HG03460 (cell line): ENCODE measurements around the gene HK1.
A peak's percentile ranks its signal among the peaks of the same experiment; 100 is the strongest.
"Not testable (repeated sequence)": the region's sequence is repeated elsewhere in the genome, so short reads cannot be mapped to it uniquely, and the experiment has no call there.

ENCODE experiments used
- ATAC-seq: cut with Tn5 transposase; IDR thresholded peaks from one replicate; pipeline ENCODE4 v1.9.1; 2021; ENCODE audit not compliant: unreplicated experiment

The HK1 gene

GRCh38 chr10:69254877-69255276, 23.4 kb upstream of the HK1 start:
- no peak for ATAC-seq

DNA sequence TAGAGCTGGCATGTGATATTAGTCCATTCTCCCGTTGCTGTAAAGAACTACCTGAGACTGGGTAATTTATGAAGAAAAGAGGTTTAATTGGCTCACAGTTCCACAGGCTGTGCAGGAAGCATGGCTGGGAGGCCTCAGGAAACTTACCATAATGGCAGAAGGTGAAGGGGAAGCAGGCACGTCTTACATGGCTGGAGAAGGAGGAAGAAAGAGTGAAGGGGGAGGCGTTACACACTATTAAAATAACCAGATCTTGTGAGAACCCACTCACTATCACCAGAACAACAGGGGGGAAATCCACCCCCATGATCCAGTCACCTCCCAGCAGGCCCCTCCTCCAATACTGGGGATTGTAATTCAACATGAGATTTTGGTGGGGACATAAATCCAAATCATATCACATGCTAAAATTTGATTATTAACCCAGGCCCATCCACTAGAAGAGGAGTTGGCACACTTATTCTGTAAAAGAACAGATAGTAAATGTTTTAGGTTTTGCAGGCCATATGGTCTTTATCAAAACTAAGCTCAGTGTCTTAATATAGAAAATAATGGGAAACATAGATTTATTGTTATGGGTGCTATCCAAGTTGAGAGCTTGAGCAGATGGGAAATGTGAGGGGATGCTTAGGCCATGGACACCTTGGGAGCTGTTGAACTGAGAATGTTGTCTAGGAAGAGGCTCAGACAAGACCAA, 18.6 kb upstream of the HK1 start:
- no peak for ATAC-seq

- ATAC-seq: no peak
Observed at GRCh38 chr10:69261184-69261583, 17.1 kb upstream of the HK1 start.

DNA sequence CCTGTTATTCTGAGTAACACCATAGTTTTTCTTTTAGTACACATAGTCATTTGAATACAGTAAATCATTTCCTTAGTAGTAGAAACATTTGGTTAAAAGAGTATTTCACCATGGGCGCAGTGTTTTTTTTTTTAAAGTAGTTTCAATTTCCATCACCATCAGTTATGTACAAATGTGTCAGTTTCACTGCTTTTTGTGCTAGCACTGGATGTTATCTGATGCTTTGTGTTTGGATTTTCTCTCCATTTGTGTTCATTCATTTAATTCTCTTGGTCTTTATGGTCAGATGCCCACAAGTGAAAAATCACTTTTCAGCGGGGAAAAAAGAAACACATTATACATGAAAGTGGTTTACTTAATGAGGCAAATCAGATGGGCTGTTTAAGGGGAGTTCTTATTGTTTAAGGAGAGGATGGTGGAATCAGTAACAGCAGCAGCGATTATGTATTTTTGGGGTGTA, 16.0 kb upstream of the HK1 start:
- peak; percentile 80 for ATAC-seq

- no peak for ATAC-seq
Observed at GRCh38 chr10:69265521-69265920, 12.8 kb upstream of the HK1 start.

- ATAC-seq: no peak
Observed at GRCh38 chr10:69268761-69269416, 9.4 kb upstream of the HK1 start.

DNA sequence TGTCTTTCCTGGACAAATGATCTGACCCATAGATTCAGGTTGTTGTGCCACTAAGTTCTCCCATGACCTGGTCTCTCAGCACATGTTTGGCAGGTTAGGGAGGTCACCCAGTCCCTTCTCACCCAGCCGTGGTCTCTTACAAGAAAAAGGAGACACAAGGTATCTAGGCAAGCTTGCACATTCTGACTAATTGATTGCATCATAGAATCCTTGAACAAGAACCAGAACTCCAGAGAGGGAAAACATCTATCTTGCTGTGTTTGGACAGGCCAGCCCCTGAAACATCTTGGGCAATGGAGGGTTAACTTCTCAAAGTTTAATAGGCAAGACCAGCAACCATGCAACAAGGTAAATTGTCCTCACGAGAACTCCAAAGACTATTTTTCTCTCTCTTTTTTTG, 8.5 kb upstream of the HK1 start:
- no peak for ATAC-seq

GRCh38 chr10:69270990-69271389, 7.3 kb upstream of the HK1 start:
- ATAC-seq: no peak

- no peak for ATAC-seq
Observed at GRCh38 chr10:69272624-69273023, 5.7 kb upstream of the HK1 start.

DNA sequence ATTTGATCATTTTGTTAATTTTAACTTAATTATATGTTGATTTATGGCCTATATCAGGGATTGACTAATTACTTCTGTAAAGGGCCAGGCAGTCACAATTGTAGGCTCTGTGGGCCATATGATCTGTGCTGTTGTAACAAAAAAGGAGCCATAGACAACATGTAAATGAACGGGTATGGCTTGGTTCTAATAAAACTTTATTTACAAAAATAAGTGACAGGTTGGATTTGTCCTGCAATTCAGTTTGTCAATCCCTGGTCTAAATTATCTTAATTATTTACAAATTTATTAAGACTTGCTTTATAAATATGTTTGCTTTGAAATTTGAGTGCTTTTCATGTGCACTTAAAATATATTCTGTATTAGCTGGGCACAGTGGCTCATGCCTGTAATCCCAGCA, 2.9 kb upstream of the HK1 start:
- ATAC-seq: no peak

DNA sequence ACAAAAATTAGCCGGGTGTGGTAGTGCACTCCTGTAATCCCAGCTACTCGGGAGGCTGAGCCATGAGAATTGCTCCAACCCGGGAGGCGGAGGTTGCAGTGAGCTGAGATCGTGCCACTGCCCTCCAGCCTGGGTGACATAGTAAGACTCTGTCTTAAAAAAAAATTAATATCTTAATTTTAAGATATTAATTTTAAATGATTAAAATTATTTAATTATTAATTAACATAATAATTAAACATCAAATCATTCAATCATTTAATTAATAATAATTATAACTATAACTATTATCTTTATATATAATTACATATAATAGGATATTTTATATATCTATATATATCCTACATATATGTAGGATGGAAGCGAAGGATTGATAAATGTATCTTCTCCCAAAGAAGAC, 1.8 kb upstream of the HK1 start:
- no peak for ATAC-seq

DNA sequence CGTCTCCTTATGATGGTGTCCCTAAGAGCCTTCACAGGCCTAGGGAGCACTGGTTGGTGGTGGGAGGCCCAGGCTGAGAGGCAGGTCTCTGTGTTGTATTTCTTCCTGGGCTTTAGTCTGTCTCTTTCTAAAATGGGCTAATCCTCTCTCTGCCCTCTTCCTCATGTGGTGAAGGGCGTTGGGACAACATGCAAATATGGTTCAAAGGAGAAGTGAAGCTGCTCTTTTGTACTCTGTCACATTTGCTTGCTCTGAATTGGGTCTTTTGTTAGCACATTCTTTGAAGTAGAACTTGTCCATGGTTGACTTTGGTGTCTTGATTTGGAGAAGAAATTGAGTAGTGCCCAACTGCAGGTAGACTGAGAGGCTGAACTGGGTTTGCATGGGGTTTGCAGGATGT, 814 bp downstream of the HK1 start:
- ATAC-seq: no peak

DNA sequence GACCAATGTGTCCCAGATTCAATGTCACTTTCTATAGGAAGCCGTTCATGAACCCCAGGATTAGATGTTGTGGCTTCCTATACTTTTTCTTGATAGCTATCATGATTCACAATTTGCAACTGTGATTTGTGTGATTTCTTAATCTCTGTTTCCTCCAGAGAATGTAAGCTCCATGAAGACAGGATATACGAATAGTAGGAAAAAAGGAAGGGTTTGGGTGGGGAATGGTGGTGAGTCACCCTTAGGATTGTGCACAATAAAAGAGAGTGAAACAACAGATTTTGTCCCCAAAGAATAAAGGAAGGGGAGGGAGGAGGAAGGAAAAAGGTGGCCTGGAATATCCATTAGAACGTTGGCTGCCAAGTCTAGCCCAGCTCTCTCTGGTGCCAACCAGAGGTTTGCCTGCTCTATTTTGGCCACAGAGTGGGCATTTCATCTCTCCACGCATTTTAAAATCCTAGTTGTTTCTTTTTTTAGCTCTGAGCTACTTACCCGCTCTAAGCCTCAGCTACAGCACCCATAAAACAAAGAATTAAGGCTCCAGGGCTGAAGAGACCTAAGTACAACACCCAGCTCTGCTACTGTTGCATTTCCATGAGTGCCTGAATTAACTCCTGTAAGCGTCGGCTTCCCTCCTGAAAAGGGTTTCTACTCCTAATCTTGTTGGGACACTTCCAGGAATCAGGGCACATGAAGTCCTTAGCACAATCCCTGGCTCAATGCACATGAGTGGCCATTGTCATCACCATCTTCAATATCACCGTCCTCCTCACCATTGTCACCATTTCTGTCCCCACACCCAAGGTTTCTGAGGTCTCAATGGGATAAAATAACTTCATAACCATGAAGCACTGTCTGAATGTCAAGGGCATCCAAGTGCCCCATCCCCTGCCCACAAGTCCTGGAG, 3.5 kb downstream of the HK1 start:
- ATAC-seq: no peak

DNA sequence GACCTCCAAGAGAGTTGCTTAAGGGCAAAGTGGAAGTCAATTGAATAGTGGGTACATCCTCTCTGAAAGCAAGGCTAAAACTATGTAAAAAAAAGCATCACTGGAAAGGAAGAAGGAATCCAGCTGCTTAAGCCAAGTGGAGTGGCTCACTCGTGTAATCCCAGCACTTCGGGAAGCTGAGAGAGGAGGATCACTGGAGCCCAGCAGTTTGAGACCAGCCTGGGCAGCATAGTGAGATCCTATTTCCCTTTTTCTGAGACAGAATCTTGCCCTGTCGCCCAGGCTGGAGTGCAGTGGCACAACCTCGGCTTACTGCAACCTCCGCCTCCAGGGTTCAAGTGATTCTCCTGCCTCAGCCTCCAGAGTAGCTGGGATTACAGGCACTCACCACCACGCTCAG, 6.1 kb downstream of the HK1 start:
- ATAC-seq: not testable (repeated sequence)

DNA sequence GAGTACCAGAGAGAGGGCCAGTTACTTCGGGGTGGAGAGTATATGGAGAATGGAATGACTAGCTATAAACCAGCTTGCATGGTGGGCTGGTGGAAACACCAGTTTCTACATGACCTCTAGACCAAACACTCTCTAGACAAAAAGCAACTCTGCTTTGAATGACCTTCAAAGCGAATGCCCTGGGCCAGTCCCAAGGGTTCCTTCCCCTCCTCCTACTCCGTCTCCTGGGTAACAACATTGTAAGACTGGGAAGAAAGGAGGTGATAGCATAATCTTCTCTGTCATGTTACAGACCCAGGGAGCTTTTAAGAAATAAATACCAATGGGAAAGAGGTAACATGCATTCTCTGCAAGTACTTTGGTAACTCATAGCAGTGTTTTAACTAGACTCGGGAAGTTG, 7.4 kb downstream of the HK1 start:
- ATAC-seq: no peak

GRCh38 chr10:69287181-69287580, 8.9 kb downstream of the HK1 start:
- ATAC-seq: no peak

DNA sequence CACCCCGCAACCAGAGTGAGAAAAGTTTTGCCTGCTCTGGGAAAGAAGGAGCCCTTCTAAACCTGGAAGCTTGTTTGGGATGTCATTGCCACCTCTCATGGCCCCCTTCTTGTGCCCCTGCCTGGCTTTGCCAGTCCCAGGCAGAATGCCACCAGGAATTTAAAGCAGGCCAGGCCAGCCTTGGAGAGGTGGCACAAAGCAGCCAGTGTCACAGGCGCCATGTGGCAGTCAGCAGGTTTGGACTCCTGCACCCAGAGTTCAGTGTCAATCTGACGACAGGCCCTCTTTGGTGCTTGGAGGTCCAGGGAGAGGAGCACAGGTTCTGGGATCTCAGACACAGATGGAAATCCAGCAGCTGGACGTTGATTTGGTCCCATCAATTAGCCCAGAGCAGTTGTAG, 12.7 kb downstream of the HK1 start:
- ATAC-seq: no peak

DNA sequence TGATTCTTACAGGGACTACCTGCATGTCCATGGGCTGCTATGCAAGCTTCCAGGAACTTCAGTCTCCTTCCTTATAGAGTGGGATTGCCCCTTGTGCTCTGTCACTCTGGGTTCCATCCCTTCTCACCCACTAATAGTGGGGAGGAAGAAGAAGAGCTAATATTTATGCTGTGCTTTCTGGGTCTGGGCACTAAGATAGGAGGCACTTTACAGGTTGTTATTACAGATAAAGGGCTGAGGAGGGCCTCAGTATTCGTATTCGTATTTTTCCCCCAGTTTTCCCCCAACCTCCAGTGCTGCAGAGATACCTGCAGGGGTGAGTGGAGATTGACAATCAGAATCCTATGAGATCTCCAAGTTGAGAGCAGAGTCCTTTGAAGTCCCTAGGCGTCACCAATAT, 14.2 kb downstream of the HK1 start:
- ATAC-seq: no peak

DNA sequence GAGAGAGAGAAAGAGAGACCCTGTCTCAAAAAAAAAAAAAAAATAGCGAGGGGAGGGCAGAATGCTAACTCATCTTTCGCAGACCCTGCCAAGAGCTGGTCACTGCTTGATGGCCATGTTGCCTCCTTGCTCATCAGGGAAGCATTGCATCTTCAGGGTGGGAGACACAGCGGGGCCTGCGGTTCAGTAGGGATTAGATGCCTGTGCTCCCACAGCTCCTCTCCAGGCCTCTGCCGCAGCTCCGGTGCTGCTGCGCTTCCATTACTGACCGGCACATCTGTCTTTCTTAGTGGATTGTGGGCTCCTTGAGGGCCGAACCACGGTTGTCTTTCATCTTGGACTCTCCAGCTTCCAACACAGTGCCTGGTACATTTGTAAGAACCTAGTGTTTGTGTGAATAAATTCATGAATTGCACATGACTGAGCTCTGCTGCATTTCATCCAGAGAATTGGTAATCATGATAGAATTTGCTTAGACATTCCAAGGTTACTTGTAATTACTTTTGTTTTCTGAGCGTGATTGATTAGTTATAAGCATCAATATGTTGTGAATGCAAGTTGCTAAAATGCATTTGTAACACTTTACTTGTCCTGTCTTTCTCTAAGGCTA, 16.8 kb downstream of the HK1 start:
- no peak for ATAC-seq

DNA sequence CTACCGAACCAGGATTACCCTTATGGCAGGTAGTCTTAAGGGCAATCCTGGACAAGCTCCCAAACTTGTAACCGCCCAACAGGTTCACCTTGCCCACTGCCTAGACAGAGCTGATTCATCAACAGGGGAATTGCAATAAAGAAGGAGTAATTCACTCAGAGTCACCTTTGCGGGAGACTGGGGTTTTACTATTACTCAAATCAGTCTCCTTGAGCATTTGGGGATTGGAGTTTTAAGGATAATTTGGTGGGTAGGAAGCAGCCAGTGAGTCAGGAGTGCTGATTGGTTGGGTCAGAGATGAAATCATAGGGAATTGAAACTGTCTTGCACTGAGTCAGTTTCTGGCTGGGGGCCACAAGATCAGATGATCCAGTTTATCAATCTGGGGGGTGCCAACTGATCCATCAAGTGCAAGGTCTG, 25.3 kb downstream of the HK1 start:
- no peak for ATAC-seq

GRCh38 chr10:69306421-69306820, 28.1 kb downstream of the HK1 start:
- no peak for ATAC-seq
